GM12891 (cell line): ENCODE results near the gene MAD1L1.

Source experiments
- DNase-seq: peaks from one replicate; pipeline ENCODE4 v3.0.0; 2011; ENCODE audit warnings: low spot score; ENCODE audit not compliant: insufficient read length
- FAIRE-seq: peaks from 2 replicates; lab custom pipeline; 2011; peaks lifted over from hg19 to GRCh38; lab: Jason Lieb, UNC
- PAX5 ChIP-seq: IDR thresholded peaks from 2 replicates; pipeline ENCODE4 v1.6.1; 2011; ENCODE audit warnings: low read length, moderate library complexity, mild to moderate bottlenecking; ENCODE audit not compliant: insufficient read depth, severe bottlenecking
- POLR2A ChIP-seq: IDR thresholded peaks from 2 replicates; pipeline ENCODE4 v1.6.1; 2011; ENCODE audit warnings: low read depth, low read length, control low read depth
- POLR2AphosphoS5 ChIP-seq: IDR thresholded peaks from 2 replicates; pipeline ENCODE4 v1.6.1; 2011; ENCODE audit warnings: low read depth, low read length, control low read depth
- POU2F2 ChIP-seq: IDR thresholded peaks from 2 replicates; pipeline ENCODE4 v1.6.1; 2011; ENCODE audit warnings: low read depth, mild to moderate bottlenecking, control low read depth, low read length, moderate library complexity
- SPI1 ChIP-seq: IDR thresholded peaks from 2 replicates; pipeline ENCODE4 v1.6.1; 2011; ENCODE audit warnings: low read depth, low read length, control low read depth
- TAF1 ChIP-seq: IDR thresholded peaks from 2 replicates; pipeline ENCODE4 v1.6.1; 2011; ENCODE audit warnings: low read depth, low read length, control low read depth

The MAD1L1 gene

DNA sequence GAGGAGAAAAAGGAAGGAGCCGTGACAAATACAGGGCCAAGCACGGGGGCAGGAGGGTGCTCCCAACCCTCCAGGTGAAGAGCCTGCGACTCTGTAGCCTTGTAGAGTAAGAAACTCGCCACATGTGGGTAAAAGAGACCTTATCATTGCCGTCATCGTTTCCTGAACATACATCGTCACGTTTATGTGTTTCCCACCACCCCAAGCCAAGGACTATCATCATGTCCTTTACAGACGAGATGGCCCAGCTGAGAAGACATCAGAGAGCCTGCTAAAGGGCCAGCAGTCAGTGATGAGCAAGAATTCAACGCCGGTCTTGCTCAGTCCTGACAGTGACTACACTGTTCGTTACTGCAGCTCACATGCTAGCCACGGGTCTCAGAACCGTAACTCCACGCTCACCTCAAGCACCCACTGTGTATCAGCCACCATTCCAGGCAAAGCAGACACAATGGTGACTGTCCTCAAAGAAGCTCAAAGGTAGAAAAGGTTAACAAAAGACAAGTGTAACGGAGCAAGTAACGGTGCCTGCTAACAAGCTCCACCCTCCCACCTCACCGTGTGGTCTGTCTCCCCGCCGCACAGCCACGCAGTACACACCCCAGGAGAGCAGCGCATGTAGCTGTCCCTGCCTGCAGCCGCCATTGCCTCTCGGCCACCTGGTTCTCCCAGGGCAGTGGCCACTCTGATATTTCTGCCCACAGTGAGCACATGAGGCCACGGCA, 147.8 kb downstream of the MAD1L1 start:
- no peak for DNase-seq
- no peak for TF ChIP-seq POLR2A
- no peak for TF ChIP-seq POLR2AphosphoS5
- TF ChIP-seq POU2F2, result no peak
- TF ChIP-seq PAX5, result no peak
- TF ChIP-seq SPI1, result no peak
- no peak for TF ChIP-seq TAF1
- FAIRE-seq, result no peak

DNA sequence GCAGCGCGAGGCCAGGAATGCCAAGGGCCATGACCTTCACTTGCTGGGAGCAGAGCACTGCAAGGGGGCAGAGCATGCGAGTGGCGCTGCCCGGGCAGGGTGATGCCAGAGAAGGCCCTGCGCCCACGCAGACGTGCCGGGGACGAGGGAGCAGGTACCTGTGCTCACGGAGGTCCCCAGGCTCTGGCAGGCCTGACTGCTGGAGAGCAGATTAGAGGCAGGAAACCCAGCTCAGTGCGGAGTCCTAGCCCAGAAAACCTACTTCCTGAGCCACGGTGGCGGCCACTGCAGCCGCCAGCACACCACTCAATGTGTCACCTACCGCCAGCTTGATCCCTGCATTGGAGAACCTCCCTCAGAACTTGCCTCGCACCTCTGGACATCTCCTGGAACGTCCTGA, 148.4 kb downstream of the MAD1L1 start:
- DNase-seq (no peak), FAIRE-seq (no peak)
- TF ChIP-seq POLR2A, result no peak
- TF ChIP-seq TAF1, result no peak
- no peak for TF ChIP-seq PAX5
- TF ChIP-seq POU2F2, result no peak

DNA sequence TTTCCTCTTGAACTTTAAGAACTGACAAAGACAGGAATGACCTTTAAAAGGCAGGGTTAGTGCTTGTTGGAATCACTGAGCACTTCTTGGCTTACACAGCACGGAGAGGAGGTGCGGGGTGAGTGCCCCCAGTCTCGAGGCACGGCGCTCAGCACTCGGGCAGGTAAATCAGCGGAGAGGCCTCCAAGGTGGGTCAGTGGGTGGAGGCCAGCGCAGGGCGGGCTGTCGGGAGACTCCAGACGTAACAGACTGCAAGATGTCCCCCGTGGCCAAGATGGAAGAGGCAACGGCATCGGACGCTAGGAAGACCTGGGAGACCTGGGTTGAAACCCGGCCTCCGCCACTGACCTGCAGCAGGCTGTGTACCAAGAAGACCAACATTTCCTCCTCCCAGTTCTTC, 149.4 kb downstream of the MAD1L1 start:
- FAIRE-seq, result no peak
- DNase-seq, result no peak
- no peak for TF ChIP-seq PAX5
- TF ChIP-seq POLR2A, result no peak
- no peak for TF ChIP-seq TAF1
- TF ChIP-seq POU2F2, result no peak
- TF ChIP-seq POLR2AphosphoS5, result no peak
- TF ChIP-seq SPI1, result no peak

DNA sequence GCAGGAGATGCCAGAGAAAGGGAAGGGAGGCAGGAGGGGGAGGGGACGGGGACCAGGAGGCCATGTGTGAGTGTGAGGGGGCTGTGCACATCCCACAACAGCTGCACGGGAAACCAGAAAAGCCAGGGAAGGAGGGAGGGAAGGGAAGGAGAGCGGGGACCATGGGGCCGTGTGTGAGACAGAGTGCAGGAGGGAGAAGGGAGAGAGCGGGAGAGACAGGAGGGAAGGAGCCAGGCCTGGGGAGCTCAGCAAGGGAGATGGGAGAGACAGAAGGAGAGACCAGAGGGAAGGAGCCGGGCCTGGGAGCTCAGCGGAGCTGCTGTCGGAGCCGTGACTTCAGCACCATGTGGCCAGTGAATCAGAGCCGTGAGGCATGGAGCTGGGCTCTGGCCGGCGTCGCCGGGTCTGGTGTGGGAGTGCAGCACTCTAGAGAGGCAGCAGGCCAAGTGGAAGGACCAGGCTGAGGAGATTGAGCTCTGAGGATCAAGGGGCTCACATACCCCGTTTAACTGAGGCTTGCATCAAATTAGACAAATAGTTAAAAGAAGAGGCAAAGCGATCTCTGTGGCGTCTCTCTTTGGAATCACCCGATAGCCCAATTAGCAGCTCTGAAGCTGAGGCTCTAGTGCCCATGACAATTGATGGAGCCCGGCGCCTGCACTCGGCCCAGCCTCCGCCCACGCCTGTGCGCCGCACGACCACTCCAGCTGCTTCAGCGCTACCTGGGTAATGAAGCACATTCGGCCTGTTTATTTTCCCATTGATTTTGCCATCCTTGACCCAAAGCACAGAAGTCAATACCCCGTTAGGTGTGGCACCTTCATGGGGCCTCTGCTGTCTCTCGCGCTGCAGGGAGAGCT, 150.4 kb downstream of the MAD1L1 start:
- FAIRE-seq, result no peak
- no peak for DNase-seq
- TF ChIP-seq SPI1 (no peak), PAX5 (no peak), POLR2AphosphoS5 (no peak), TAF1 (no peak), POU2F2 (no peak), POLR2A (no peak)

DNA sequence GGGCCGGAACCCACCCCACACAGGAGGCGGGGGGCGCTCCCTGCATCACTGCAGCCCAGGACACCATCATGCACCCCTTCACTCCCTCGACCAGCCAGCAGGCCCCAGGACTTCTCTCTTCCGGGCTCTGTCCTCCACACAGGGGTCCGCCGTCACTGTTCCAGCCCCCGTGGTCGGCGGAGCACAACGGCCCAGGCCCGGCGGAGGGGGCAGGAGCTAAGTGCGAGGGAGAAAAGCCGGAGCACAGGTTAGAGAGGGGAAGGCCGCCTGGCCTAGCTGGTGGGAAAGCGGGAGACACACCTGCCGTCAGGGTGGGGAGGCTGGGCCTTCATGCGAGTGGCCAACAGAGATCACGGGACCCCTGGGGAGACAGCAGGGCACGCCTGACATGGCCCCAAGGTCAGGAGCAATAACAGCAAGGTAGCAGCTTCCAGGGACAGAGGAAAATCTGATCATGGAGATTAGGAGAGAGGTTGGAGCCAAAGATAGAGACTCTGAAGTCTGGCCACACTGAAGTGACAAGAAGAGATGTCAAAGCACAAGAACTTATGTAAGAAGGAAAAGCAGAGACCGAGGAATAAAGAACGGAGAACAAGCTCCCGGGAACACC, 151.1 kb downstream of the MAD1L1 start:
- FAIRE-seq (no peak), DNase-seq (no peak)
- no peak for TF ChIP-seq SPI1
- no peak for TF ChIP-seq POLR2AphosphoS5
- TF ChIP-seq POU2F2, result no peak
- no peak for TF ChIP-seq POLR2A
- TF ChIP-seq PAX5, result no peak
- TF ChIP-seq TAF1, result no peak

DNA sequence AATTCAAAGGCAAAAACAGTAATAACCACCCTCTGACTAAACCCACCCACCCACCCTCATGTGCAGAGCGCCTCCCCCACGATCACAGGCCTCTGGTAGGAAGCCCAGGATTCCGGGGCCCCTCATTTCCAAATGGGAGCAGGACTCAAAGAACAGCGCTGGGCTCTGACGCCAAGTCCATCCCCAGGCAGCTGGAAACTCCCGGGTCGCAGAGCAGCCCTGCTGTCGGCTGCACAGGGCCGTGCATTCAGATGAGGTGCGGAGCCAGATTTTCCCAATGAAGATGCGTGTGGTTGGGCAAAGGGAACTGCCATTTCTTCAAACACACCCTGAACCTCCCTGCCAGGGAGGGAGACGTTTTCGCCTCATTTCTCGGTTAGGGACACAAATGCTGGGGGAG, 152.3 kb downstream of the MAD1L1 start:
- DNase-seq (no peak), FAIRE-seq (no peak)
- no peak for TF ChIP-seq SPI1
- no peak for TF ChIP-seq PAX5
- no peak for TF ChIP-seq POLR2AphosphoS5
- TF ChIP-seq POU2F2, result no peak
- TF ChIP-seq TAF1, result no peak
- TF ChIP-seq POLR2A, result no peak

DNA sequence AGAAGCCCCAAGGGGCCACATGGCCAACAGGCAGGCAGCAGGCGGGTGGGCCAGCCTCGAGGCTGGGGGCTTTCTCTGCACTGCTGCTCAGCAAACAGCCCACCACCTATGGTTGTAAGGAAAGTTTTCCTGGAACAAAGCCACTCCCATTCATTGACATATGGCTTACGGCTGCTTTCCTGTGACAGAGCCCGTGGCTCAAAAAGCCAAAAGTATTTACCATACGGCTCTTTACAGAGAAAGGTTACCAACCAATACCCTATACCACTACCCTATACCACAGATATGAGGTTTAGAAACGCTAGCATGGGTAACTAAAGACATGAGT, 152.7 kb downstream of the MAD1L1 start:
- DNase-seq (no peak), FAIRE-seq (no peak)
- TF ChIP-seq TAF1, result no peak
- TF ChIP-seq POLR2A, result no peak
- no peak for TF ChIP-seq POLR2AphosphoS5
- no peak for TF ChIP-seq SPI1
- TF ChIP-seq PAX5, result no peak
- no peak for TF ChIP-seq POU2F2

DNA sequence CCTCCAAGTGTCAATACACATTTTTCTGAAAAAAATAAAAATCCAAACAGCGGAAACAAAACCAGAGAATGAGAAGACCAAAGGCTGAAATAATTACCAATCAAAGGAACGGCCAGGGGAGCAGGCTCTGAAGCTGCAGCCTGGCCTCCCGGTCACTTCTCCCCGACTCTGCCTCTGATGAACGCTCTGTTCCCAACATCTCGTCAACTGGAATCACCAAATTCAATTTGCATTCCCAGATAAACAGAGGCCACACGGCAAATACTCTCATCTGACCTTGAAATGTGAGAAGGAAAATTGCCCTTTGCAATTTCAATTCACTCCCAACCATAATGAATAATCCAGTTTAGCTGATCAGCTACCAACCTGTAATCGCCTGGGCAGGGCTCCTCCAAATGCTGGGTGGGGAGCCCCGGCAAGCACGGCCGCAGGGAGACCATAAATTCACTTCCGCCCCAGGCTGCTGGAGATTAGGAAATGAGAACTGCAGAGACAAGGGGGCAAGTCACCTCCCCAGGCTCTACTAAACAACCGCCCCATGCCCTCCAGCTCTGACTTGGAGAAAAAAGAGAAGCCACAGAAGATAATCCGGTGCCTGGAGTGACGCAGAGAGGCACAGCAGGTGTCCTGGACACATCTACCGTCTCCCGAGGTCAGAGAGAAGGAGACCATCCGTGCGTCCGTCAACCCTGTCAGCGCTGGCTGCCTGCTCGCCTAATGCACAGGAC, 153.2 kb downstream of the MAD1L1 start:
- no peak for DNase-seq
- TF ChIP-seq POLR2A, result no peak
- no peak for TF ChIP-seq SPI1
- TF ChIP-seq PAX5, result no peak
- TF ChIP-seq TAF1, result no peak
- TF ChIP-seq POU2F2, result no peak
- FAIRE-seq, result no peak

DNA sequence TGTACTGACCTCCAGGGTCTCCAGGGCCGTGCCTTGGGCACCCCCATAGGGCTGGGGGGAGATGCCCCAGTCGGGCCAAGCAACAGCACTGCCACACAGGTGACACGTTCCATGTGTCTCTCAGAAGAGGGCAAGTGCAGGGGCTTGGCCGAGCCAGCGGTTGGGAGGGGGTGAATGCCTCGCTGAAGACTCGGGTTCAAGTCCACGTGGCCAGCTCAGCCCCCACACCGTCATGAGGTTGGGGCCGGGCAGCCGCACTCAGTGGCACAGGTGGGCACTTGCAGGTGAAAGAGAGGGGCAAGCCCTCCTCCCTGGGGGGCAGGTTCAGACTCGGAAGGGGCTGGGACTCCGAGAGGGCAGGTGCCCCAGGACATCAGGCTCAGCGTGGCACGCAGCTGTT, 153.8 kb downstream of the MAD1L1 start:
- DNase-seq (no peak), FAIRE-seq (no peak)
- no peak for TF ChIP-seq POLR2A
- TF ChIP-seq POU2F2, result no peak
- TF ChIP-seq POLR2AphosphoS5, result no peak
